Stromal cell of bone marrow (primary cell): Measurements from ENCODE around the gene CAPN5.

Source experiments
- DNase-seq: peaks from one replicate; pipeline ENCODE4 v3.0.0-alpha.2; 2012; ENCODE audit warnings: low read depth

The CAPN5 gene

GRCh38 chr11:77119531-77119936 is 52.8 kb downstream of the CAPN5 start:
- DNase-seq, result no peak

- no peak for DNase-seq
Observed at GRCh38 chr11:77120571-77120970, 53.8 kb downstream of the CAPN5 start.

GRCh38 chr11:77121096-77121640 is 54.4 kb downstream of the CAPN5 start:
- no peak for DNase-seq

GRCh38 chr11:77121876-77122575 is 55.3 kb downstream of the CAPN5 start:
- DNase-seq, result no peak

- no peak for DNase-seq
Observed at GRCh38 chr11:77122576-77123212, 55.9 kb downstream of the CAPN5 start.

- no peak for DNase-seq
Observed at GRCh38 chr11:77123591-77123990, 56.8 kb downstream of the CAPN5 start.

GRCh38 chr11:77124041-77124440 is 57.3 kb downstream of the CAPN5 start:
- DNase-seq, result no peak

- no peak for DNase-seq
Observed at GRCh38 chr11:77124488-77124887, 57.7 kb downstream of the CAPN5 start.

- DNase-seq, result no peak
Observed at GRCh38 chr11:77125191-77125590, 58.4 kb downstream of the CAPN5 start.

- DNase-seq, result no peak
Observed at GRCh38 chr11:77125695-77126094, 58.9 kb downstream of the CAPN5 start.

GRCh38 chr11:77126156-77126775 is 59.5 kb downstream of the CAPN5 start:
- no peak for DNase-seq

GRCh38 chr11:77126861-77127234 is 60.1 kb downstream of the CAPN5 start:
- DNase-seq, result no peak

GRCh38 chr11:77127235-77127911 is 60.6 kb downstream of the CAPN5 start:
- peak; percentile 10 for DNase-seq

GRCh38 chr11:77127920-77128691 is 61.3 kb downstream of the CAPN5 start, which contains the start of gene MYO7A:
Gene MYO7A, plus strand, starts transcription at chr11:77128246. Its CDS starts 2,389 bp downstream, at chr11:77130635.
- no peak for DNase-seq

GRCh38 chr11:77129069-77129841 is 62.5 kb downstream of the CAPN5 start:
- DNase-seq, result no peak

GRCh38 chr11:77129842-77130756 is 63.3 kb downstream of the CAPN5 start:
- no peak for DNase-seq

- DNase-seq, result no peak
Observed at GRCh38 chr11:77130763-77131513, 64.2 kb downstream of the CAPN5 start.

- no peak for DNase-seq
Observed at GRCh38 chr11:77131560-77131959, 64.8 kb downstream of the CAPN5 start.

GRCh38 chr11:77135069-77135468 is 68.3 kb downstream of the CAPN5 start:
- DNase-seq, result no peak
